GM12874 (cell line): Measurements from ENCODE around the gene LRP8.

Source experiments
- TF ChIP-seq, protein P1 (sequence below): IDR thresholded peaks from 2 replicates; pipeline ENCODE4 v1.5.1; 2011; ENCODE audit warnings: low read depth, mild to moderate bottlenecking, control low read depth, low read length, moderate library complexity; ENCODE audit not compliant: insufficient read depth

The LRP8 gene

DNA sequence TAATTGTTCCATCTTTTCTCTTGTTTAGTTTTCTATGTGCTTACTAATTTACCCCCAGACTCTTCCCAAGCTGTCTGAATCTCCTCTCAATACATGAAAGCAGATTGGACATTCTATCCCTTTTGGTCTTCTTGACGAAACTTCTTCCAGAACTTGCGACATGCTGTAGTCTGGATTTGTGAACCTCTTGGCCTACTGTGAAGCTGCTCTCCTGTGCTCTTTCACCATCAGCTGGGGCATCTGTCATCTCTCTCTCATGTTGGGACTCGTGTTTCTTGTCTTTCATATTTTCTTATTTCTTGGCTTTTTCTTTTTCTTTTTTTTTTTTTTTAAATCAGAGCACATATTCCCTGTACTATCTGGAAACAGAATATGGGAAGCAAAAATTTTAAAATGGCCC lies 124.4 kb downstream of the LRP8 start:
- TF ChIP-seq, protein P1, sequence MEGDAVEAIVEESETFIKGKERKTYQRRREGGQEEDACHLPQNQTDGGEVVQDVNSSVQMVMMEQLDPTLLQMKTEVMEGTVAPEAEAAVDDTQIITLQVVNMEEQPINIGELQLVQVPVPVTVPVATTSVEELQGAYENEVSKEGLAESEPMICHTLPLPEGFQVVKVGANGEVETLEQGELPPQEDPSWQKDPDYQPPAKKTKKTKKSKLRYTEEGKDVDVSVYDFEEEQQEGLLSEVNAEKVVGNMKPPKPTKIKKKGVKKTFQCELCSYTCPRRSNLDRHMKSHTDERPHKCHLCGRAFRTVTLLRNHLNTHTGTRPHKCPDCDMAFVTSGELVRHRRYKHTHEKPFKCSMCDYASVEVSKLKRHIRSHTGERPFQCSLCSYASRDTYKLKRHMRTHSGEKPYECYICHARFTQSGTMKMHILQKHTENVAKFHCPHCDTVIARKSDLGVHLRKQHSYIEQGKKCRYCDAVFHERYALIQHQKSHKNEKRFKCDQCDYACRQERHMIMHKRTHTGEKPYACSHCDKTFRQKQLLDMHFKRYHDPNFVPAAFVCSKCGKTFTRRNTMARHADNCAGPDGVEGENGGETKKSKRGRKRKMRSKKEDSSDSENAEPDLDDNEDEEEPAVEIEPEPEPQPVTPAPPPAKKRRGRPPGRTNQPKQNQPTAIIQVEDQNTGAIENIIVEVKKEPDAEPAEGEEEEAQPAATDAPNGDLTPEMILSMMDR = no peak

DNA sequence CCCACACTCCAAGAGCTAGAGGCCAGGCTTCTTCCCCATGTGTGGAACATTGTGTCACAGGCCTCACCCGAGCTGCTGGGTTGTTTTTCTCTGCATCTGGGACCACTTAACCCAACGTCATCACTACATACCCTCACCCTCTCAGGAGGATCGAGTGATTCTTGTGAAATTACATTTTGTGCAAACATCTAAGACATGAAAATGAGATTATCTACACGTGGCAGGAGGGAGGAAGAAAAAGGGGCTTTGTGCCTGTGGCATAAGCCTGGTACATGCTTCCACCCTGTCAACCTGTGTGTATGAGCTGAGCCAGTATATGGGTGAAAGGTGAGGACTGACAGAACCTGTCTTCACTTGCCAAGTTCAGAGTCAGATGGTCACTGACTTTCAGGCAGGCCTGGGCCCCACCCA lies 129.6 kb downstream of the LRP8 start:
- TF ChIP-seq, protein P1 = no peak

DNA sequence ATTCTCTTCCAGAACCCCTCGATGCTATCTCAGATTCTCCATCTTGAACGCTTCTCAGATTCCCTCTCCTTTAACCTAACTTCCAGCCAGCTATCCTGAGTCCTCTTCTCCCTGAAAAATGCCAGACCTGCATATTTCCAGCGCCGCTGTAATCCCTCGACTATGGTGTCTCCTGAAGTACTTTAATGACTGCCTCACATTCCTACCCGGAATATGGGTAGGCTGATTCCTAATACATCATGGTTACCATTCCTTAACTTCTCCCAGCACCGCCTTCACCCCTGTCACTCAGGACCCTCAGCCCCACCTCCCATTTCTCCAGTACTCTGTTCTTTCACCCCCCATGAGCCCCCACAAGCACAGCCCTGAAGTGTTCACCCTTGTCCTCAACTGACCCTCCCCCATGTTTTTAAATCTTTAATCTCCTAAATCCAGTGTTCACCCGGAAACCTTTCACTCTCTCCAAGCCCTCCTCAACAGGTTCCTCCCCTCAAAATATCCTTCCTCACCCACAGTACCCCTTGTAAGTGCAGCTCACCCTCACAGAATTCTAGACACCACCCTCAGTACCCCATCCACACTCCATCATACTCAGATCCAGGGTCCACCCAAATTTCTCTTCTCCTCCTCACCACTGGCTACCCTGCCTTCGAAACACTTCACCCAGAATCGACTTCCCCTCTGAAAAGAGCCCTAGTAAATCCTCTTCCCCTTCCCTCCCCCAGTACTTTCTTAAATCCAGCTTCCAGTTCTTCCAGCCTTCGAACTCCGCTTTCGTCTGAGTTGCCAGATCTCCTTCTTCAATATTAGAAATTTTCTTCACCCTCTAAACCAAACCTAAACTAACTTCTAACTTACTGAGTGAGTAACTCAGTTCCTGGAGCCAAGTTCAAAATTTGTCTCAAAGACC lies 130.3 kb downstream of the LRP8 start:
- TF ChIP-seq, protein P1 = no peak

DNA sequence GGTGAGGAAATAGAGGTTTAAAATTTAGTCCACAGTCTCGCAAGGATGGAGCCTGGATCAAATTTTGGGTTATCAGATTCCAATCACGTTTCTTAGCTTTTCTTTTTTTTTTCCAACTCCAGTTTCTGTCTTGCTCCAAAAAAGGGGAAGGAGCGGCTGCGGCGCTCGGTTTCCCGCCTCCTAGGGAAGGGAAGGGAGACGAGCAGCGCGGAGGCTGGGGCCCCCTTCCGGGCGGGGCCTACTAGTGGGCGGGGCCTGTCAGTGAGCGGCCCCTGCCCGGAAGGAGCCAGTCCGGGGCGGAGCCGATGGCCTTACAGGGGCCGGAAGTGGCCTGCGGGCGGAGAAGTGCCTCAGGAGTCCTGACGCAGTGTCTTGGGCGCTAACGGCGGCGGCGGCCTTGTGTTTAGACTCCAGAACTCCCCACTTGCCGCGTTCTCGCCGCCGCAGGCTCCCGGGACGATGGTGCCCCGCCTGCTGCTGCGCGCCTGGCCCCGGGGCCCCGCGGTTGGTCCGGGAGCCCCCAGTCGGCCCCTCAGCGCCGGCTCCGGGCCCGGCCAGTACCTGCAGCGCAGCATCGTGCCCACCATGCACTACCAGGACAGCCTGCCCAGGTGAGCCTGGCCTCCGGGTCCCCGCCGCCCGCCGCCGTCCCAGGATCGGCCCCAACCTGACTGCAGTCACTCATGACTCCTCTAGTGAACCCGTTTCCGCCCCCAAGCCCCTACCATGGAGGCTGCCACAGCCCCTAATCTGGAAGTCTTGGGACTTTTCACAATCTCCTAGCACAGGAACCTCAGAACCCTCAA lies 131.2 kb downstream of the LRP8 start, which contains the start of gene CPT2:
TSS of gene CPT2 (plus strand) at position 340 of the 806 bp plus-strand sequence. CDS start at position 460, 120 bp downstream.
- TF ChIP-seq, protein P1 = no peak

DNA sequence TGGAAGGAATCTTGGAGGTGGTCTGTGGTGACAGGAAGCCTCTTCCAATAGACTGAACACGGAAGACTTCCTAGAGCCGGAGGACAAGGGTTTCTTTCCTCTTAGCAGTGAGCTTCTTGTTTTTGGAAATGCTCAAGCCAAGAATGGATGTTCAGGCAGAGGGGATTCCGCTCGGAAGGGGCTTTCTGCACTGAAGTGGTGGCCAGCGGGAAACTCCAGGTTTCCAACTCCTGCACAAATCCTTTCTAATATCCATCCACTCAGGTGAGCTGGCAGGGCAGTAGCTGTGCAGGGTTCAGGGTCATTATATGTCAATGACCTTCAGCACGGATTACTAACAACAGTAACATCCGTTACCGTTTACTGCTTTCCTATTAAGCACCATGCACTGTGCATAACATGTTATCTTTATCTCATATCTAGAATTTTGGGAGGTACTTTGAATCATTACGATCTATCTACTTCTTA lies 131.8 kb downstream of the LRP8 start:
- TF ChIP-seq, protein P1 = no peak

DNA sequence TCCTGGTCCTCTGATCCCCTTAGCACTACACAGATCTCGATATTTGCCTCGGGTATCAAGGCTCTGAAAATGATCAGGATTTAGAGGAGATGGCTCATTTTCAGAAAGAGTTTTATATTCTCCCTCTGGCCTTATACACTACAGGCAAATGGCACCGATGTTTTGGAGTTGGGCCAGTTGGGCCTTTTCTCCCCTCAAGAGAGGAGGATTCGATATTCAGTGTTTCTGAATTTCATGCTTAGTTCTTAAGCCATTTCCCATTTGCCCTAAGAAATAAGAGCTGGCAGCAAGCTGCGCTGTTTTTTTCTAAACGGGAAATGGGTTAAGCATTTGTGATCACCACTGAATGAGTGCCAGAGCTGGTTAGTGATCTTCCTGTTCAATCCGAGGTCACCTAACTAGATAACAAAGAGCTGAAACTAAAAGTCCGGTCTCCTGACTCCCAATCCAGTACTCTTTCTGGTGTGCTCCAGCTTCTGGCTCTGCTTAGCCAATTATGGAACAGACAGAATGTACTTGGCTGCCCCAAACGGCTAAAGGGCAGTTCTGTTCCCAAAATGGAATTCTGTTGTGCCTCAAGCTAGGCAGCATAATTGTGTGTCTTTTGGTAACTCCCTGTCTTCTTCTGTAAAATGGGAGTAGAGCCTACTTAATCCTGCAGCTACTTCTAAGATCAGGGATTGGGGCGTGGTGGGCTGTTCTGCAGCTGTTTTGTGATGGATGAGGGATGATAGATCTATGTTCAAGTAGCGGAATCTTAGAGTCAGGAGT lies 132.4 kb downstream of the LRP8 start:
- TF ChIP-seq, protein P1 = no peak
